ENCODE data around the gene GIGYF1. TPM values are rescaled to one million over a fixed set of nuclear protein-coding genes. Genes with fewer than 3 reads are reported as not detected.

GIGYF1 gene
- polyA plus RNA-seq, 1 donor from 2014 or later: 28.3 TPM

DNA sequence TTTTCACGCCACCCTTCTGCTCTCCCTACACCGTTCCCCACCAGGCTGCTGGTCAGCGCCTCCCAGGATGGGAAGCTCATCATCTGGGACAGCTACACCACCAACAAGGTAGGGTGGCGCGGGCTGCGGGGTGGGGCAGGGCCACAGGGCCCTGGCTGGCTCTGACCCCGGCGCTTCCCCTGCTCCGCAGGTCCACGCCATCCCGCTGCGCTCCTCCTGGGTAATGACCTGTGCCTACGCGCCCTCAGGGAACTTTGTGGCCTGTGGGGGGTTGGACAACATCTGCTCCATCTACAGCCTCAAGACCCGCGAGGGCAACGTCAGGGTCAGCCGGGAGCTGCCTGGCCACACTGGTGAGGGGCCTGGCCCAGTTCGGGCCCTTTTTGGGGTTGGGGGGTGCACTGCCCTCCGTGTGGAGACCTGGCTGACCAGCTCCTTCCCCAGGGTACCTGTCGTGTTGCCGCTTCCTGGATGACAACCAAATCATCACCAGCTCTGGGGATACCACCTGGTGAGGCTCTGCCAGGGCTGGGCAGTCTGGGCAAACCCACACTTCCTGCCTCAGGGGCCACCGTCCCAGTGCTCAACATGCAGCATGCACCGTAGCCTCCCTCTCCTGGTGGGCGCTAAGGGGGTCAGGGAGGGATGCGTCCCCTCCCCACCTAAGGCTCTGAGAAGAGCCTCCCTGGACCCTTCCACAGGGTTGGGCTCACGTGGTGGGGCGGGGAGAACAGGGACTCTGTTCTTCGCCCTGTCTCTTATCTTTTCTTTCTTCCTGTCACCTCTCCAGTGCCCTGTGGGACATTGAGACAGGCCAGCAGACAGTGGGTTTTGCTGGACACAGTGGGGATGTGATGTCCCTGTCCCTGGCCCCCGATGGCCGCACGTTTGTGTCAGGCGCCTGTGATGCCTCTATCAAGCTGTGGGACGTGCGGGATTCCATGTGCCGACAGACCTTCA lies 16.5 kb downstream of the GIGYF1 start:
- TF ChIP-seq, protein P1, sequence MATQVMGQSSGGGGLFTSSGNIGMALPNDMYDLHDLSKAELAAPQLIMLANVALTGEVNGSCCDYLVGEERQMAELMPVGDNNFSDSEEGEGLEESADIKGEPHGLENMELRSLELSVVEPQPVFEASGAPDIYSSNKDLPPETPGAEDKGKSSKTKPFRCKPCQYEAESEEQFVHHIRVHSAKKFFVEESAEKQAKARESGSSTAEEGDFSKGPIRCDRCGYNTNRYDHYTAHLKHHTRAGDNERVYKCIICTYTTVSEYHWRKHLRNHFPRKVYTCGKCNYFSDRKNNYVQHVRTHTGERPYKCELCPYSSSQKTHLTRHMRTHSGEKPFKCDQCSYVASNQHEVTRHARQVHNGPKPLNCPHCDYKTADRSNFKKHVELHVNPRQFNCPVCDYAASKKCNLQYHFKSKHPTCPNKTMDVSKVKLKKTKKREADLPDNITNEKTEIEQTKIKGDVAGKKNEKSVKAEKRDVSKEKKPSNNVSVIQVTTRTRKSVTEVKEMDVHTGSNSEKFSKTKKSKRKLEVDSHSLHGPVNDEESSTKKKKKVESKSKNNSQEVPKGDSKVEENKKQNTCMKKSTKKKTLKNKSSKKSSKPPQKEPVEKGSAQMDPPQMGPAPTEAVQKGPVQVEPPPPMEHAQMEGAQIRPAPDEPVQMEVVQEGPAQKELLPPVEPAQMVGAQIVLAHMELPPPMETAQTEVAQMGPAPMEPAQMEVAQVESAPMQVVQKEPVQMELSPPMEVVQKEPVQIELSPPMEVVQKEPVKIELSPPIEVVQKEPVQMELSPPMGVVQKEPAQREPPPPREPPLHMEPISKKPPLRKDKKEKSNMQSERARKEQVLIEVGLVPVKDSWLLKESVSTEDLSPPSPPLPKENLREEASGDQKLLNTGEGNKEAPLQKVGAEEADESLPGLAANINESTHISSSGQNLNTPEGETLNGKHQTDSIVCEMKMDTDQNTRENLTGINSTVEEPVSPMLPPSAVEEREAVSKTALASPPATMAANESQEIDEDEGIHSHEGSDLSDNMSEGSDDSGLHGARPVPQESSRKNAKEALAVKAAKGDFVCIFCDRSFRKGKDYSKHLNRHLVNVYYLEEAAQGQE (IDR thresholded peaks at IDR 0.05; ENCODE audit: borderline replicate concordance): no peak
- TF ChIP-seq POLR2AphosphoS5 (IDR thresholded peaks at IDR 0.05) (peak; percentile 15), SMC3 (conservative IDR thresholded peaks at IDR 0.05; ENCODE audit: poor library complexity) (no peak)
- Histone ChIP-seq H4K20me1 (ENCODE audit: insufficient read depth) (no peaks in the 10 kb centered on the region), H3F3A (ENCODE audit: insufficient read depth, low read length, poor library complexity, severe bottlenecking) (no peaks in the 10 kb centered on the region), H3K9me3 (ENCODE audit: low read length) (no peaks in the 10 kb centered on the region), H3K27ac (ENCODE audit: low read length) (no peak overlapping the region), H3K27me3 (ENCODE audit: insufficient read depth, low read depth, low read length) (no peaks in the 10 kb centered on the region), H2AFZ (ENCODE audit: low read depth, low read length) (no peak overlapping the region), H3K4me2 (ENCODE audit: low read length) (no peak overlapping the region), H3K79me2 (replicated peaks; ENCODE audit: insufficient read depth, low read length) (peaks cover 28% of the 10 kb centered on the region), H3K36me3 (ENCODE audit: insufficient read depth, low read length) (peaks cover 3% of the 10 kb centered on the region), H3K4me3 (ENCODE audit: low read length) (no peak overlapping the region), H3K9ac (ENCODE audit: low read length) (no peak overlapping the region), H3K9me2 (ENCODE audit: insufficient read depth, low read length) (no peaks in the 10 kb centered on the region)

DNA sequence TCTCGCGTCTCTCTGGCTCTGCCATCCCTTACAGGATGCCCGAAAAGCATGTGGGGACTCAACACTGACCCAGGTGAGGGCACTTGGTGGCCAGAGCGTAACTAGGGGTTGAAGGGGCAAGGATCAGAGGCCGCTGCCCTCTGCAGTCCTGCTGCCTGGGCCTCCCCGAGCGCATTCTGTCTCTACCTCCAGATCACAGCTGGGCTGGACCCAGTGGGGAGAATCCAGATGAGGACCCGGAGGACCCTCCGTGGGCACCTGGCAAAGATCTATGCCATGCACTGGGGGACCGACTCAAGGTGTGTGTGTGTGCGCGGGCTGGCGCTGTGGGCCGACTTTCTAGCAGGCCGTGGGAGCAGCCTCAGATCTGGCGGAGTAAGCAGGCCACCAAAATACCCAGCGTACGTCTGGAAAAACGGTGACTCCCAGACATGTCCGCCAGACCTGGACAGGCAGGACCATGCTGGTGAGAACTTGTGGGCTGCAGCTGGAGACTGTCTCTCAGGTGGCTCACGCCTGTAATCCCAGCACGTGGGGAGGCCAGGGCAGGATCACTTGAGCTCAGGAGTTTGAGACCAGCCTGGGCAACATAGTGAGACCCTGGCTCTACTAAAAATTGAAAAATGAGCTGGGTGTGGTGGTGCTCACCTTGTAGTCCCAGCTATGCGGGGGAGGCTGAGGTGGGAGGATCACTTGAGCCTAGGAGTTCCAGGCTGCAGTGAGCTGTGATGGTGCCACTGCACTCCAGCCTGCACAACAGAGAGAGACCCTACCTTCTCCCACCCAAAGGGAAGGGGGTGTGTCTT lies 17.3 kb downstream of the GIGYF1 start:
- Histone ChIP-seq H3K36me3 (ENCODE audit: insufficient read depth, low read length) (peaks cover 3% of the 10 kb centered on the region), H3K27me3 (ENCODE audit: insufficient read depth, low read depth, low read length) (no peaks in the 10 kb centered on the region), H3K9me2 (ENCODE audit: insufficient read depth, low read length) (no peaks in the 10 kb centered on the region), H4K20me1 (ENCODE audit: insufficient read depth) (no peaks in the 10 kb centered on the region), H3K4me3 (ENCODE audit: low read length) (peak overlapping the region; percentile 87), H3K79me2 (replicated peaks; ENCODE audit: insufficient read depth, low read length) (peaks cover 28% of the 10 kb centered on the region), H3K9ac (ENCODE audit: low read length) (peak overlapping the region; percentile 97), H3K27ac (ENCODE audit: low read length) (peak overlapping the region; percentile 73), H2AFZ (ENCODE audit: low read depth, low read length) (no peak overlapping the region), H3F3A (ENCODE audit: insufficient read depth, low read length, poor library complexity, severe bottlenecking) (no peaks in the 10 kb centered on the region), H3K4me2 (ENCODE audit: low read length) (no peak overlapping the region), H3K9me3 (ENCODE audit: low read length) (no peaks in the 10 kb centered on the region)
- TF ChIP-seq EP300 (conservative IDR thresholded peaks at IDR 0.05; ENCODE audit: poor library complexity, severe bottlenecking) (no peak), POLR2AphosphoS5 (IDR thresholded peaks at IDR 0.05) (no peak), EZH2 (IDR thresholded peaks at IDR 0.05; ENCODE audit: borderline replicate concordance, insufficient read depth, low read length, poor library complexity, severe bottlenecking) (no peak), SMC3 (conservative IDR thresholded peaks at IDR 0.05; ENCODE audit: poor library complexity) (no peak), MXI1 (conservative IDR thresholded peaks at IDR 0.05; ENCODE audit: poor library complexity, severe bottlenecking) (no peak), RAD21 (conservative IDR thresholded peaks at IDR 0.05) (no peak), TAF1 (IDR thresholded peaks at IDR 0.05; ENCODE audit: low read depth) (no peak)
- TF ChIP-seq, protein P2, sequence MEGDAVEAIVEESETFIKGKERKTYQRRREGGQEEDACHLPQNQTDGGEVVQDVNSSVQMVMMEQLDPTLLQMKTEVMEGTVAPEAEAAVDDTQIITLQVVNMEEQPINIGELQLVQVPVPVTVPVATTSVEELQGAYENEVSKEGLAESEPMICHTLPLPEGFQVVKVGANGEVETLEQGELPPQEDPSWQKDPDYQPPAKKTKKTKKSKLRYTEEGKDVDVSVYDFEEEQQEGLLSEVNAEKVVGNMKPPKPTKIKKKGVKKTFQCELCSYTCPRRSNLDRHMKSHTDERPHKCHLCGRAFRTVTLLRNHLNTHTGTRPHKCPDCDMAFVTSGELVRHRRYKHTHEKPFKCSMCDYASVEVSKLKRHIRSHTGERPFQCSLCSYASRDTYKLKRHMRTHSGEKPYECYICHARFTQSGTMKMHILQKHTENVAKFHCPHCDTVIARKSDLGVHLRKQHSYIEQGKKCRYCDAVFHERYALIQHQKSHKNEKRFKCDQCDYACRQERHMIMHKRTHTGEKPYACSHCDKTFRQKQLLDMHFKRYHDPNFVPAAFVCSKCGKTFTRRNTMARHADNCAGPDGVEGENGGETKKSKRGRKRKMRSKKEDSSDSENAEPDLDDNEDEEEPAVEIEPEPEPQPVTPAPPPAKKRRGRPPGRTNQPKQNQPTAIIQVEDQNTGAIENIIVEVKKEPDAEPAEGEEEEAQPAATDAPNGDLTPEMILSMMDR (IDR thresholded peaks at IDR 0.05; ENCODE audit: poor library complexity, severe bottlenecking): no peak
- TF ChIP-seq, protein P1 (IDR thresholded peaks at IDR 0.05; ENCODE audit: borderline replicate concordance): no peak
